HPDE6-E6E7 (cell line): Measurements from ENCODE around the gene COX4I2.
A peak's percentile ranks its signal among the peaks of the same experiment; 100 is the strongest.

Source experiments
- DNase-seq: peaks from one replicate; pipeline ENCODE4 v3.0.0; 2011; ENCODE audit warnings: missing footprints; ENCODE audit errors: extremely low spot score

Gene COX4I2

GRCh38 chr20:31676609-31676989, 38.9 kb downstream of the COX4I2 start:
- DNase-seq, result no peak

GRCh38 chr20:31677553-31678260, 40.0 kb downstream of the COX4I2 start:
- DNase-seq, result no peak

DNA sequence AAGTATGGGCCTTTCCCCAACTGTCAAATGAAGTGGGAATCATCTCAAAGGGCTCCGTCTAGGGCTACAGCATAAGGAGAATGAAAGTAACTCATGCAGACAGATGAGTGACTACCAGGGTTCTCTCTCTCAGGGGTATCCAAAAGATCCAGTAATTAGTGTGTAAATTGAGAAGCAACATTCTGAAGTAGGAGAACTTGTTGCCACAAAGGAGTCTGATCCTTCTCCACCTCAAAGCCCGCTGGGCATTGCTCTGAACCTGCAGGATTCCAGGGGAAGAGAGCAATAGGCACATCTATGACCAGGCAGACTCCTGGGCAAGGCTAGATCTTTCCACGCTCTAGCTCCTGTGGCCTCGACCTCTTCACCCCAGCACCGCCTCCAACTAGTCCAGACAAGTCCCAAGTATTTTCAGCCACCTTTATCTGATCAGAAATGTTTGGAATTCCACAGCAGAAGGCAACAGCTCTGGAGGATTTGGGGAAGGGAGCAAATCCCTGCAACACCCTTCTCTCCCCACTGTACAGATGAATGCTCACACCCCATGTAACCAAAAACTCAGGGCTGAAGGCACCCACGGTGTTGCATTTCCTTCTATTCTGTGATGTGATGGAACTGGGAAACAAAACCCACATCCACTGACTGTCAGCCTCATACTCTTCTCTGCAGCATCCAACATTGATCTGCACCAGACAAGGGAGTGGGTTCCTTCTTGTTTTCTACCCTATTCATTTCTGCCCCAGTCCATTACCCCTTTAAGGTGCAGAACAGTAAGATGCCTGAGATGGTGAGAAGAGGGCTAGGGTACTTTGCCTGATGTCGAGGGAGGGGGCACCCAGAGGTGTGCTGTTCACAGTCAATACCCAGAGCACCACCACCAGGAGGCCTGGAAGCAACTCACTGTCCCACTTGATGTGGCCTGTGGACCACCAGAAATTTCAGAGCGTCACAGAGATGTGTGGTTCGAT, 41.0 kb downstream of the COX4I2 start:
- DNase-seq, result peak; percentile 76

GRCh38 chr20:31679357-31680285, 41.9 kb downstream of the COX4I2 start:
- DNase-seq, result no peak

GRCh38 chr20:31680286-31681127, 42.8 kb downstream of the COX4I2 start:
- no peak for DNase-seq

DNA sequence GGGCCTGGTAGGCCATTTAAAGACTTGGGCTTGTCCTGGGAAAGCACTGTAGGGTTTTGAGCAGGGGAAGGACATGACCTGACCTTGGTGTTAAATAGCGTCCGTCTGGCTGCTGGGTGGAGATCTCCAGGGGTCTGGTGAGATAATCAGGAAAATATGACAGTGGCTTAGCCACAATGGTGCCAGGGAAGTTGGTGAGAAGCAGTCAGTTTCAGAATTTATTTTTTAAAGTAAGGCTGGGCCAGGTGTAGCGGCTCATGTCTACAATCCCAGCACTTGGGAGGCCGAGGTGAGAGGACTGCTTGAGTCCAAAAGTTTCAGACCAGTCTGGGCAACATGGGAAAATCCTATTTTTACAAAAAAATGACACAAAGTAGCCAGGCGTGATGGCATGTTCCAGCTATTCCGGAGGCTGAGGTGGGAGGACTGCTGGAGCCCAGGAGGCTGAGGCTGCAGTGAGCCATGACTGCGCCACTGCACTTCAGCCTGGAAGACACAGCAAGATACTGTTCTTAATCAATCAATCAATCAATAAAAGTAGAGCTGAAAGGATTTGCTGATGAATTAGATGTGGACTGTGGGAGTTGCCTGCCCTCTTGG, 43.5 kb downstream of the COX4I2 start:
- DNase-seq, result no peak

GRCh38 chr20:31681769-31682168, 44.1 kb downstream of the COX4I2 start:
- DNase-seq, result no peak

DNA sequence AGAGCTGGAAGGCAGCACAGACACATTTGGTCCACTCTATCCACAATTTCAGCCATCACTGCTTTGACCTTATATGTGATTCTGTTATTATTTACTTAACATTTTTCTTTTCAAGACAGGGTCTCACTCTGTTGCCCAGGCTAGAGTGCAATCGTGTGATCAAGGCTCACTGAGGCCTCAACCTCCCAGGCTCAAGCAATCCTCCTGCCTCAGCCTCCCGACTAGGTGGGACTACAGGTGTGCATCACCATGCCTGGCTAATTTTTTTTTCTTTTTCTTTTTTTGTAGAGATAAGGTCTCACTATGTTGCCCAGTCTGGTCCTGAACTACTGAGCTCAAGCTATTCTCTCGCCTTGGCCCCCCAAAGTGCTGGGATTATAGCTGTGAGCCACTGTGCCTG, 44.6 kb downstream of the COX4I2 start:
- no peak for DNase-seq

- DNase-seq, result no peak
Observed at GRCh38 chr20:31682927-31683326, 45.2 kb downstream of the COX4I2 start.

DNA sequence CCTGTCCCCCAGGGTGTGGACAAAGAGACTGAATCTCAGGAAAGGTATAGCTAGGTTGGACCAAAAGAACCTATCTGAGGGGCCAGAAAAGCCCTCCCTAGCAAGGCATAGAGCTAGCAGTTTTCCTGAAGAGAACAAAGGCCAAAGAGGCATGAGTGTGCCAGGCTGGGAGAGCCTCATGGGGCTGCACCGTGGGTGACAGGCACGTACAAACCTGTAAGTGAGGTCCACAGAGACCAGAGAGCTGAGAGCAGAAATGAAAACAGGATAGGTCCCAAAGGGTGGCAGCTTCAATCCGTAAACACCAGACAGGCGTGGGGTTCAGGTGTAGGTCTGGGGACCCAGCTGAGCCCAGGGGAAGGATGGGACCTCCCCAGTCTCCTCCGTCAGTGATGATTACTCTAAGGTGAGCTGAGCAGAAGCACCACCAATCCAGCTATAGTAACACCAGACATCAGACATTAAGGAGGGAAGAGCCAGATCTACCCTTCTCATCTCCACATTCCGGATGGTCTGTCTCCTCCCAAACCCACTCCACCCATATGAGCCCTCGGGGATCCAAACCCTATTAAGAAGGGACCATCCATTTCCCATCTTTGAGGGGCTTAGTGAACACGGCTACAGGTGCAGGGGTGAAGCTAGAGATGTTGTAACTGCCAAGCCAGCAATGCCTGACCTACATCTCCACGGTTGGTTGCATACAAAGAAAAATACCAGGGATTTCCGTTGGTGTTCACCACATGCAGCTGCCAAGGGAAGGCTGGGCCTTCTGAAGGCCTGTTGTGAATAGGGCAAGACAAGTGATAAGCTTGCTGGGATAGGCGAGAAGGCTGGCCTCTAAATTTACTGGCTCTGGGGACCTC, 46.7 kb downstream of the COX4I2 start:
- DNase-seq, result no peak

DNA sequence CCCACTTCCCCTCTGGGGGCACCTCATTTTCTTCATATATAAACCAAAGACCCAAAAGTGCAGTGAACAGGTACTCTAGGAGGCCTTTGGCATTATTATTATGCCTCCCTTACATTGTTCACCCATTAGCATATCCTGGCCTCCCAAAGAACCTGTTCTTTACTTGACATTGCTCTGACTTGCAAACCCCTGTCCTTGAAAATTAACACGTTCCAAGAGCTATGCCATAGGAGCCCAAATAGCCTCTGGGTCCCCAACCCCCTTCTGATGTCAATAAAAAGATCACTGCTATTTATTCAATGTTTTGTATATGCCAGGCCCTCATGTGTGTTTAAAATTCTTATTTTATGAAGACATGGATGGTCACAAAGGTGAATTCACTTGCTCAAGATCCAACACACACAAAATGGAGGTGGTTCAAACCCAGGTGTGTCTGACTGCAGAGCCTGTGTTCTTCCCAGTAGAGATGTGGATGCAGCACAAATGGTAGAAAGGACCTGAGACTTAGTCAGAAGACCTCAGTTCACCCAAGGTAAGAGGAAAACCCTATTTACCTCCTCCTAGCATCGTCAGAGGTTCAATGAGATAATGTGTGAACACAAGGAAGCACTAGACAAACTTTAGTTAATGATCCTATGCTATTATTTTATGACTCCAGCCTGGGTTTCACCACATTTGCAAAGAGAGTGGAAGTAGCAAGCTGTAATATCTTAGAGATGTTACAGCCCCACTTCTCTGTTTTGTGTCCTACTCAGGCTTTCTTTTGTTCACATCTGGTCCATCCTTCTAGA, 48.3 kb downstream of the COX4I2 start:
- DNase-seq, result no peak

DNA sequence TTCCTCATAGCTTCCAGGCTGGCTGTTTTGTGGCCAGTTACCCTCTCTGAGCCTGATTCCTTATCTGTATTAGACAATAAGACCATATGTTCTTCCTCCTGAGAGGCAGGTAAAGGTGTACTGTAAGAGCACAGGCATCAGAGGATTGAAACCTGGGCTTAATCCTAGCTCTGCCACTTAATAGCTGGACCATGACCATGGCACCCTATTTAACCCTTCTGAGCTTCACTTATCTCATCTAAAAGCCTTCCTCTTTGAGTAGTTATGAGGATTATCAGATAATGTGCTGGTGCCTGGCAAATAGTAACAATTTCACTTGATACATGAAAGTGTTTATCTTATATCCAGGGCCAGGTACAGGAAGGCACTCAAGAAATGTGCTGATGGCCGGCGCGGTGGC, 50.1 kb downstream of the COX4I2 start:
- DNase-seq, result no peak

DNA sequence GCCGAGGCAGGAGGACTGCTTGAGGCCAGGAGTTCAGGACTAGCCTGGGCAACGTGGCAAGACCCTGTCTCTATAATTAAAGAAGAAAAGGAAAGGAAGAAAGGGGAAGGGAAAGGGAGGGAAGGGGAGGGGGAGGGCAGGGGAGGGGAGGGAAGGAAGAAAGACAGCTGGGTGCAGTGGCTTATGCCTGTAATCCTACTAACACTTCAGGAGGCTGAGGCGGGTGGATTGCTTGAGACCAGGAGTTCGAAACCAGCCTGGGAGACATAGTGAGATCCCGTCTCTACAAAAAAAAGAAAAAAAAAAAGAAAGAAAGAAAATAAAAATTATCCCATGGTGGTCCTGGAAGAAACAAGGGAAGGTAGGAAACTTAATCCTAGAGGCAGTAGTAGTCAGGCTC, 51.4 kb downstream of the COX4I2 start:
- no peak for DNase-seq

DNA sequence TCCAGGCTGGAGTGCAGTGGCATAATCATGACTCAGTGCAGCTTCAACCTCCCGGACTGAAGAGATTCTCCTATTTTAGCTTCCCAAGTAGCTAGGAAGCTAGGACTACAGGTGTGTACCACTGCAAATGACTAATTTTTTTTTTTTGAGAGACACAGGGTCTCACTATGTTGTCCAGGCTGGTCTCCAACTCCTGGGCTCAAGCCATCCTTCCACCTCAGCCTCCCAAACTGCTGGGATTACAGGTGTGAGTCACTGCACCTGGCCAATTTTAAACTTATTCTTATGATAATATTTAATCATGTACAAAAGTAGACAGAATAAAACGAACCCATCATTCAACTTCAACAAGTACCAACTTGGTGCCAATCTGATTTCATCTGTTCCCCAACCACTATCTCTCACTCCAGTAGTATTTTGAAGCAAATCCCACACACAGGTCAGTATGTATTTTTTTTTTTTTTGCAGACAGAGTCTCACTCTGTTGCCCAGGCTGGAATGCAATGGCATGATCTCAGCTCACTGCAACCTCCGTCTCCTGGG, 52.5 kb downstream of the COX4I2 start:
- DNase-seq, result no peak

- no peak for DNase-seq
Observed at GRCh38 chr20:31691646-31692275, 54.0 kb downstream of the COX4I2 start.

GRCh38 chr20:31693402-31693801, 55.7 kb downstream of the COX4I2 start:
- DNase-seq, result no peak

- no peak for DNase-seq
Observed at GRCh38 chr20:31693987-31694661, 56.4 kb downstream of the COX4I2 start.
